NCI-H748 (cell line): ENCODE results near the gene SPTBN1.

Source experiments
- DNase-seq: peaks from one replicate; lab custom pipeline; 2025; ENCODE audit not compliant: unreplicated experiment; lab: John Stamatoyannopoulos, UW

SPTBN1 gene

DNA sequence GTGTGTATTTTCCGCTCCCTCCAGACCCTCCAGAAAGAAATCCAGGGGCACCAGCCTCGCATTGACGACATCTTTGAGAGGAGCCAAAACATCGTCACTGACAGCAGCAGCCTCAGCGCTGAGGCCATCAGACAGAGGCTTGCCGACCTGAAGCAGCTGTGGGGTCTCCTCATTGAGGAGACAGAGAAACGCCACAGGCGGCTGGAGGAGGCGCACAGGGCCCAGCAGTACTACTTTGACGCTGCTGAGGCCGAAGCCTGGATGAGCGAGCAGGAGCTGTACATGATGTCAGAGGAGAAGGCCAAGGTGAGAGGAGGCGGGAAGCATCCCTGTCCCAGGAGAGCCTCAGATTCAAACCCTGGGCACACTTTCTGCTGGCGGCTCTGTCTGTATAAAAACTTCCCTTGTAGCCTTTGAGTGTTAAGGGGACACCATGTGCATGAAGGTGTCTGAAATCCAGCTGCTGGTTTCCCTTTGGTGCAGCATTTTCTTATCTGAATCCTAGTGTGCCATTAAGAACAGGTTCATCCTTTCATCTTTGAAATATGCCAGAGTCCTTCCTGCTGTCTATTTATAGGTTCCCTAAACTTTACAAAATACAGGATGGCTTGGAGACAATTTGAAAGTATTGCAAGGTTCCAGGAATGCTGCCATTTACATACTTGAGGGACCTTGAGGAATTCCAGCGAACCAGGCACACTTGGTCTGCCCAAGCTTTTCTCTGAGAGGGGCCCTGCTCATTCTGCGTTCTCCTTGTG, 190.2 kb downstream of the SPTBN1 start:
- no peak for DNase-seq

DNA sequence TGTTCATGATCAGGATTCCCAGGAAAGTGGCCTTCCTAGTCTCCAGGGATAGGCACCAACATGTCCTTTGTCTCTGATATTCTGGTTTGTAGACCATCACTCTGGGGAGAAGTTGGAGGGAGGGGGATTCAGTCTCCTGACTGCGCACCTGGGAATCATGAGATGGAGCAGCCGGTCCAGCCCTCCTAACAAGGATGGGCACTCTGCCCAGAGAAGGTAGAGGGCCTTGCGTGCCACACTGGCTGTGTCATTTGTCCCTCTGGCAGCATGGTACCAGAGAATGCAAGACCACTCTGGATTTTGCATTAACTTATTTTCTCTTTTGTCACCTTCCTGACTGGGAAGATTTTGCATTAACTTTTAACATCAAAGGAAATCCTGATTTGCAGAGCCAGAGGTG, 192.1 kb downstream of the SPTBN1 start:
- DNase-seq: no peak

DNA sequence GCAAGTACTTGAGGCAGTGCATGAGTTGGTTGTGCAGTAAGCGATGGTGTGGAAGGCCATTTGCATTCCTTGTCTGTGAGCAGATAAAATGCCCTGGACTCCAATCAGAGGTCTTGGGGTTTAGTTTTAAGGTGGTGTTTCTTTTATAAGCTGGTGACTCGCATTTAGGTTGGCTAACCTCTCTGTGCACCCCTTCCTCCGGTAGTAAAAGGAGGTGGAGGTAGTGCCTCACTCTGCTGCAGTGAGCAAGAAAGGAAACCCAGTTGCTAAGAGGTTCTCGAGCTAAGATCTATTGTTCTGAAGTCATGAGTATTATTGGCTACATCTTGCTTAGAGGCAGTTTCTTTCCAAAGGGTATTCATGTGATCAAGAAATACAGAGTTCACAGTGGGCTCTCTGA, 193.1 kb downstream of the SPTBN1 start:
- no peak for DNase-seq

DNA sequence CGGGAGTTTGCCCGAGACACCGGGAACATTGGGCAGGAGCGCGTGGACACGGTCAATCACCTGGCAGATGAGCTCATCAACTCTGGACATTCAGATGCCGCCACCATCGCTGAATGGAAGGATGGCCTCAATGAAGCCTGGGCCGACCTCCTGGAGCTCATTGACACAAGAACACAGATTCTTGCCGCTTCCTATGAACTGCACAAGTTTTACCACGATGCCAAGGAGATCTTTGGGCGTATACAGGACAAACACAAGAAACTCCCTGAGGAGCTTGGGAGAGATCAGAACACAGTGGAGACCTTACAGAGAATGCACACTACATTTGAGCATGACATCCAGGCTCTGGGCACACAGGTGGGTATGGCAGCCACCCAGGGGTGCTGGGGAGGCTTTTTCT, 193.5 kb downstream of the SPTBN1 start:
- no peak for DNase-seq

DNA sequence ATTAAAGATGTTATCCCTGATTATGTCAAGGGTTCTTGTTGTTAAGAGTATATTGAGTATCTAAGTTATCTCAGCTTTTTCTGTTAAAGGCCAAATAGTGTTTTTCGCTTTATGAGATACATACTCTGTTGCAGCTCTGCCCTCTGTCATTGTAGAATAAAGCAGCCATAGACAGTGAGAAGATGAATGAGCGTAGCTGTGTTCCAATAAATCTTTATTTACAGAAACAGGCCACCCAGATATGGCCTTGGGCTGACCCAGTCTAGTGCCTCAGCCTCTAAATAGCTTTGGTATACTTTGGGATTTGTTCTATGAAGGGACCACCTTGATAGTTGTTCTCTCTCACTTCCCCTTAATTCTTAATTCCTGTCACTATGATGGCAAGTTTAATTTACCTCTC, 194.5 kb downstream of the SPTBN1 start:
- no peak for DNase-seq

DNA sequence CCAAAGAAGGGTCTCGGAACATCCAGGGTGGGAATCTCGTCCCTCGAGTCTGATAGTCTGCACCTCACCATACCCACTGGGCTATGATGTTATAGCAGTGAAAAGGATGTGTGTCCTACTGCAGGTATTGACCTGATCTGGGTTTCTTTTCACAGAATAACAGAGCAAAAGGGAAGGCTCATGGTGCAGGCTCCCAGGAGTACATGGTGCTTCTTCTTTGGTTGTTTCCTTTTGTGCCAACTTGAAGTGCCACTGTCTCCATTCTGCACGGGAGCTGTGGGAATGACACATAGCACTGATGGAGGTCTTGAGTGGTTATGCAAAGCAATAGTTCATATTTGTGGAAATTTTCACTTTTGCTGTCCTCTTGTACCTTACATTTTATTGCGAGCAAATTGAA, 195.2 kb downstream of the SPTBN1 start:
- DNase-seq: no peak

DNA sequence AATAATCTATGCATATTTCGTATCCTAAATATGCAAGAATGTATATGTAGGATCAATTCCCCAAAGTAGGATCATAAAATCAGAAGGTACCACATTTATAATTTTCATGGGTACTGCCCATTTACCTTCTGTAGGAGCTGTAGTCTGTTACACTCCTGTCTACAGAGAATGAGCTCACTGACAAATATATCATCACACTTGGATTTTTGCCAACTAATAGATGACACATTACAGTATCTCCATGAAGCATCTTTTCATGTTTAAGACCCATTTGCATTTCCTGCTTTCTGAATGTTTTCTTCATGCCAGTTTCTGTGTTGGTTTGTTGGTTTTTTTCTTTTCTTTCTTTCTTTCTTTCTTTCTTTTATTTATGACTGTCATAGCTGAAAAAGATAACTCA, 196.4 kb downstream of the SPTBN1 start:
- DNase-seq: no peak

DNA sequence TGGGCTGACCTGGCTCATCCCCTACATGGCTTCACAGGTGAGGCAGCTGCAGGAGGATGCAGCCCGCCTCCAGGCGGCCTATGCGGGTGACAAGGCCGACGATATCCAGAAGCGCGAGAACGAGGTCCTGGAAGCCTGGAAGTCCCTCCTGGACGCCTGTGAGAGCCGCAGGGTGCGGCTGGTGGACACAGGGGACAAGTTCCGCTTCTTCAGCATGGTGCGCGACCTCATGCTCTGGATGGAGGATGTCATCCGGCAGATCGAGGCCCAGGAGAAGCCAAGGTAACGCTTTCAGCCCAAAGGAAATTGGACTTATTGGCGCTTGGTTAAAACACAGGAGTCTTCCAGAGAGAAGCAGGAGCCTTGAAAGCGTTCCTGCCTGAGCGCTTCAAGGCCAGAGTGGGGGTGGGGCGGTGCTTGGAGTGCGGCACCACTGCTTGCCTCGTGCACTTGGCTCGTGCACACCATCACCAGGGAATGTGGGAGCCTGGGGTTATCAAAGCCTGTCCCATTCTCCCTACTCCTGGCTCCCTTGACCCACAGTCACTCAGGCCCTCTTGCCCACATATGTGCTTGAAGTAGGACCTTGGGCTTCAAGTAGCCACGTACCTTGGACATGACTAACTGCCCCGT, 197.6 kb downstream of the SPTBN1 start:
- no peak for DNase-seq

DNA sequence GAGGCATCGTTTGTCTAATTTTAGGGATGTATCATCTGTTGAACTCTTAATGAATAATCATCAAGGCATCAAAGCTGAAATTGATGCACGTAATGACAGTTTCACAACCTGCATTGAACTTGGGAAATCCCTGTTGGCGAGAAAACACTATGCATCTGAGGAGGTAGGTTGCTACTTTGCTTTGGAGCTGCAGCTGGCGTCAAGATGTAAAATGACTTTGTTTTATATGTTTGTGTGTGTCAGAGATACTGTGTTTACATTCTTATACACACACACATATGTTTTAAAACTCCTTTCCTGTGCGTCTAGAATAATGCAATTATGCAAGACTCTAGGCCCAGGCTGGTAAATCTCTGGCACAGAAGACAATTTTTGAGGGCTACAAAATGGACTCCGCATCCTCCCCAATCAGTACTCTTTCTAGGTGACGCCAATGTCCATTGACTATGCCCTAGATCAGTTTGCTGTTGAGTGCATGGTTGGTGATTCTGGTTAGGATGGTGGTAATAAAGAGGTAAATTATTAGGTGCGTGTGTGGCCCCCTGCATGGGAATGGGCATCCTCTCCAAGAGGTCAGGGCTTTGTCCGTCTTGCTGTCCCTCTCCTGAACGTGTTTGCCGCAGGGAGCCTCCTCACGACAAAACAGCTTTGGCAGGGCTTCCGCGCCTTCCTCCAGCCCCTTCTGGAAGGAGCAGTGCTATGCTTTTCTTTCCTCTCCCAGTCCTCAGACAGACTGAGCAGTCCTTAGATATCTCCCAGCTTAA, 199.1 kb downstream of the SPTBN1 start:
- no peak for DNase-seq

DNA sequence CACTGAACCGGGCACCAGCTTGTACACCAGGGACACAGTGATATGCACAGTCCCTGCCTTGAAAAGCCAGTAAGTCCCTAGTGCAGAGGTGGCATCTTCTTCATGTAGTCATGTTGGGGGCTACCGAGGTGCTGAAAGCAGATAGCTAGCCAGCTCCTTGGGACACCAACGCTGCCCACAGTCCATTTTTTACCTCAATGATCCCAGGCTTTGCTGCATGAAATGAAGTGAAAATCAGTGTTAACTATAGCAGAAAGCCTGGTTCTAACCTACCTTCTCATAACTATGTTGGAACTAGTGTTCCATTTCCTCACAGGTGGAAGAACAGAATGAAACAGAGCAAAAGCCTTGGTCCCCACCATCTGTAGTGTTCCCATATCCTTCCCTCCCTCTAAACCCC, 200.7 kb downstream of the SPTBN1 start:
- DNase-seq: no peak

DNA sequence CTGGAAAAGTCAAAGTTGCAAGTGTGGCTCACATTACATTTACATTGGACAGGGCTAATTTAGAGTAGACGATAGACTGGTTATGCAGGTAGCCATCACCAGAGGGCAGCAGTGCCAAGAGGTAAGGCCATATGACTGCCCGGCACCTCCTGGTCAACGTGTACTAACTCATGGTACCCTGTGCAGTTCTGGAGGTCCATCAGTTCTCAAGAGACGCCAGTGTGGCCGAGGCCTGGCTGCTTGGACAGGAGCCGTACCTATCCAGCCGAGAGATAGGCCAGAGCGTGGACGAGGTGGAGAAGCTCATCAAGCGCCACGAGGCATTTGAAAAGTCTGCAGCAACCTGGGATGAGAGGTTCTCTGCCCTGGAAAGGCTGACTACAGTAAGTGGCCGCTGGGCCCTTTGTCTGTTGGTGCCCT, 201.5 kb downstream of the SPTBN1 start:
- DNase-seq: peak; percentile 45

DNA sequence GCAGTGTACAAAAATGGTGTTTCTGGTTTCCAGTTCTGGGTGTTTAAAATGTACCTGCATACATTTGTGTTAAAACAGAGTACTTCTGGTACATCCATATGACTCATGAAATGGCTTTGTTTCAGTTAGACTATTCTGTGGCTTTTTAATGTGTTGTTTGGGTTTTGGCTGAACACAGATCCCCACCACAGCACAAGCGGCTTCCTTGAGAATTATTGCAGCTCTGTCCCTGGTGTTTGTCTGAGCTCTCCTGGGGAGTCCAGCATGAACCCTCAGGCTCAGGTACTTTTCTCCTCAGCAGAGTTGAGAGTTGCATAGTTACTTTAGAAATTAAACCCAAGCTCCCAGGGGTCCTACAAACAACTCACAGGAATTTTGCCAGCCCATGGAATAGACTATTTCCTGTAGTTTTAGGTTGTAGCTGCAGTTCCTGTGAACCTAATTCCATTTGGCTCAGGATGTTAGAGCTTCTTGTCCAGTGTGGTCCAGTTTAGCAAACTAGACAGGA, 202.5 kb downstream of the SPTBN1 start:
- no peak for DNase-seq

DNA sequence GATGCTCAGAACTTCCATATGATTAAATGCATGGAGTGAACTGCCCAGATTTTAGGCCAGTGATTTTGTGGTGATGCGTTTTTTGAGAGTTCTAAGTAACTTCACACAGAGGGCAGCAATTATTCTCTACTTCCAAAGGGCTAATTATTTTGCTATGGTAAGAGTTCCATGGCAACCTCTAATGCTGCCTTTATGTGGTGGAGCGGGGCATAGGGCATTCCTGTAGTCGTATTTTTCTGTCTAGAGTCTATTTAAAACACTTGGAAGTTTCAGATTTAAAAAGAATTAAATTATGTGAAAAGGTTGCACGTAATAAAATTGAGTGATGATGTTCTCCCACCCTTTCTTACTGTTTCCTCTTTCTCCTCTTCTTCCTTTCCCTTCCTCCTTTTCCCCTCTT, 203.4 kb downstream of the SPTBN1 start:
- DNase-seq: no peak

DNA sequence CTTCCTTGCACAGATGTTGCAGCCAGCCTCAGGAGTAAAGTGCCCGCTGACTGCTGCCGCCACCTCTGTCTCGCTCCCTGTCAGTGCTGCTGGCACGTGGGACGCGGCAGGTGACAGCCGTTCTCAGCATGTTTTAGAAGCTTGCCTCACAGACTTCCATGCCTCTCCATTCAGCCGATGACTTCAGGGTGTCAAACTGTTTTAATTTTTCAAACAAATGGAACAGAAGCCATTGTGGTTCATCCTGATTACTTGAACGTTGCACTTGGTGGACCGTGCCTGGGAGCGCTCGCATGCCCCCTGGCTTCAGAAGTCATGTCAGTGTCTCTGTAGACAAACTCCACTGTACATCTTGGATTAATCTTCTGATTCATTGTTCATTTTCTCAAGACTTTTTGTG, 204.6 kb downstream of the SPTBN1 start:
- DNase-seq: no peak

DNA sequence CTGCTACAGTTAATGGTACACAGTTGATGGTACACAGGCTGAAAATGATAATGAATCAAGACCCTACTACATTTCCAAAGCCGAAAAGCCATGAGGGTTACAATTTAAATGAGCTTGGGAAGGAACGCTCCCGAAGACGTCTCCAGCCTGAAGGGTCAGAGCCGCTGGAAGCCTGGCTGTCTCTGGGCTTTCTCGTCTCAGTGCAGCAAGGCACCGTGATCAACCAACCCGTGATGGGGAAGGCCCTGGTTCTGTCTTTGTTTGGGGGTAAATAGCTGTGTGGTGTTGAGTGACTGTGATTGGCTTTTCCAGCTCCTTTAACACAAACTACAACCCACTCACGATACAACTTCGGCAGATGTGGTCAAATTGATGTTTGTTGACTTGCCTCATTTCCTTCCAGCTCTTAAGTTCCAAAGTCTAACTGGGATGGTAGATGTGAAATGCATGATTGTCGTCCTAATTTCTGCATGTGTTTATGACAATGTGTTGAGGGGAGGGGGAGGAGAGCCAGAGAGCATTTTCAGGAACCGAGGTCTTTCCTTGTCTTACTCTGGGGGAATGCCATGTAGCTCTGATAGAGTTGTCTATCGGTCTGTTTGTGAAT, 207.4 kb downstream of the SPTBN1 start:
- no peak for DNase-seq

DNA sequence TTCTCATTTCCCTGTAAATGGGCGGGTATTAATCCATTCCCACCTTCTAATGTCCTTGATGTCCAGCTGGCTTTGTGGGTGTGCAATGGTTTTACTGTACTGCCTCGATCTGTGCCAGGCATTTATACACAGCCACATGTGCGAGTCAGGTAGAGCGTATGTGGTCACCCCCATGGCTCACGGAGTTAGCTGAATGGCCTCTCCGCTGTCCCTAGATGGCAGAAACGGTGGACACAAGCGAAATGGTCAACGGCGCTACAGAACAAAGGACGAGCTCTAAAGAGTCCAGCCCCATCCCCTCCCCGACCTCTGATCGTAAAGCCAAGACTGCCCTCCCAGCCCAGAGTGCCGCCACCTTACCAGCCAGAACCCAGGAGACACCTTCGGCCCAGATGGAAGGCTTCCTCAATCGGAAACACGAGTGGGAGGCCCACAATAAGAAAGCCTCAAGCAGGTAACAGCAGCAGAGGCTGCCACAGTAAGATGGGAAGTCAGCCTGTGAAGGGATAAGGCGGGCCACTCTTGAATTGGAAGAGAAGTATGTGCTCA, 208.2 kb downstream of the SPTBN1 start:
- no peak for DNase-seq

DNA sequence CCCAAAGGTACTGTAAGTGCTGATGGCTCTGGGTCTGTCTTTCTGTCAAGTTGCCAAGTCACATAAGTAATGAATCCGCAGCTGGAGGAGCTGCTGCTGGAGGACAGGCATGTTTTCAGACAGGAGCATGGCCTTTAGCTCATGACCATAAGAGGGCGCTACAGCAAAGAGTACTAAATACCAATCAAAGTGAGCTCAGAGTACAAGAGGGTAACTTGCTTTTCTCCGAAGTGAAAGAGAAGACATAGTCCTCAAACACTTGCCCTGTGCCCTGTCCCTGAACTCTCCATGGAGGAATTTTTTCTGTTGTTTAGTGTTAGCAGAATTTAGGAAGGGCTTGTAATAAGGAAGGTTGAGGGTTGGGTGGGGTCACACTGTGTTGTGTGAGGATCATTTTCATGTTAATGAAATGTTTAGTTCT, 209.3 kb downstream of the SPTBN1 start:
- peak; percentile 58 for DNase-seq

DNA sequence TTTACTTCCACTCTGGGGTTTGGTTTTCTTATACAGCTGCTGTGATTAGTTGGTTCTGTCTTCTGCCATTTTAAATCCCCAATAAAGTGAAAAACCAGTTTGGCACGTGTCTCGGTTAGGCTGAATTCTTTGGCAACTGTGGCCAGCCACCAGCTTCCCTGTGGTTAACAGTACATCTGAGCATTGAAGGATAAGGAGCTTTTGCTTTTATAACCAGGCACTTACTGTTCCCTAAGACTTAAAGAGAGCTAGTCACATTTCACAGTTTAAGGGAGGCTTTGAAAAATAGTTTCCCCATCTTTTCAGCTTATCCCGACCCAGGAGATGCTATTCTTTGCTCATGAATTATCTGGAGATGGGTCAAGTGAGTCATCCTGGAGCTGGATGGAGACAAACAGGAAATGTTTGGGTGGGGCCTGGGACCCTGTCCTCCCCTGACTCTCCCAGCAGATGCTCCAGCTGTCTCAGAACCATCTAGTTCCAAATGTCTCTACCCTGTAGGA, 210.1 kb downstream of the SPTBN1 start:
- no peak for DNase-seq

DNA sequence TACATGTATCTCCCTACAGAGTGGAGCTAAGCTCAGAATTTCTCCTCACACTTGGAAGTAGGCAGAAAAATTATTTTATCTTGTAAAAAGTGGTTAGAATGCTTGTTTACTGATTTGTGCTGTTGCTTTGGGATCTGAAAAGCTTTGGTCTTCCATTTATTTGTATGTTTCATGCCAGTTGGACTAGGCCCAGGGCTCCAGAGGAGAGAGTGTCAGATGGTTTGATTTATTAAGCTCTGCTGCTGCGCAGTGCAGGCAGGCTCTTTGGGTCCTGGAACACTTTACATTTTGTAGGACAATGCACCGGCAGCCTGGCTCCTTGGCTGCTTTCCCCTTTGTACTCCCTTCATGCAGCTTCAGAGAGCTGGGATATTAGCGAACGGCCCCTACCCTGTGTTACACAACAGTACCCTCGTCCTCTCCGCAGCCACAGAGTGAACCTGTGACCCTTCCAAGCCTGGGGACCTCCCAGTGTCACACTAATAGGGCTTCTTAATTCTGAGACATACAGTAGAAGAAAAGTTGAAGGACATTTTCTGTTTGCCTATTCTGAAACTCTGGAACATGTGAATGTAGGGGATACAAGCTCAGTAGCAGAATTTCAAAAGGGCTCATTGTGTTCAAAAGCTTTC, 210.6 kb downstream of the SPTBN1 start:
- DNase-seq: no peak

DNA sequence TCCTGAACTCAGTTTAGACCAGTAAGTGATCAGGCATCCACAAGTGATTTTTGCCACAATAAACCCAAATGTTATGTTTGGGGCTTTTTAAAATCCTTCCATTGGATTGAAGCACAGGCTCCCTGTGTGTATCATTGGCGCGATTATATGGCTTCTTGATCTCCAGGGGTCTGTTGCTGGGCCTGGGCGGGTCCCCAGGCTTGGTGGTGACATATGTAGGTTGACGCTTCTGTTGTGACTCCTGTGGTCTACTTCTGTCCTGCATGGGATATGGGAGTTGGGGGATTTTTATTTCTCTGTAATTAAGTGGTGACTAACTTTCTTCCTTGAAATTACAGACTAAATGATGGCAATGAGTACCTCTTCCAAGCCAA, 211.1 kb downstream of the SPTBN1 start:
- no peak for DNase-seq
